ENCODE data around the gene ZNF805. TPM values are rescaled to one million over a fixed set of nuclear protein-coding genes. Genes with fewer than 3 reads are reported as not detected.

ZNF805 gene
- total RNA-seq, 1 experiment from 2014 or later, result 18.2 TPM

DNA sequence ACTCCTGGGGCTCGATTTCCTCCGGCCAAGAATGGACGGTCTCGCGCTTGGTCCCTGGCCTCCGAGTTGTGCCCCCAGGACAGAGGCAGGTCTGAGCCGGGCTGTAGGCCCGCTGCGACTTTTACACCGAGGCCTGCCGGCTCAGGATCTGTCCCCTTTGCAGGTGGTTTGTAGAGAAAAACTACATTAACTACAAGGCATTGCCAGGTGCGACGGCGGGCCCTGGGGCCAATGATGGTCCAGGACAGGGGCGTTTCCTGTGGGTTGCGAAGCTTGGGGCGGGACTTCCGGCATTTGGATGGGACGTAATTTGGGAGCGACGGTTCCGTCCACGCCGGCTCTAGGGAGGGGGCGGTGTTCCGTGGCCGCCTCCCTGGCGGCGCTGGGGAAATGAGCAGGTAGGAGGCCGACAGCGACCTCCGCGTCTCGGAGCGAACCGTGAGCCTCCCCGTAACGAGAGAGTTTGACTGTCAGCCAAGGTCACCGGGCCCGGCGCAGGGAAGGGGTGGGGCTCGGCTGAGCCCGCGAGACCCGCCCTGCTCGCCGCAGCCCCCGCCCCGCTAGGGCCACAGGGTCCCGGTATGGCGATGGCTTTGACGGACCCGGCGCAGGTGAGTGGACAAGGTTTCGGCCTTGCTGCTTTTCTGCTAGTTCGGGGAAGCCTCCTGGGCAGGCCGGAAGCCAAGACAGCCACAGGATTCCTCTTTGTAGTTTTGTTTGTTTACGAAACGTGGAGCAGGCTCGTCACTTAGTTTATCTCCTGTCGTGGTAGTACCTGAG lies at the start of gene ZNF805 (continued):
- TF ChIP-seq, protein P1, sequence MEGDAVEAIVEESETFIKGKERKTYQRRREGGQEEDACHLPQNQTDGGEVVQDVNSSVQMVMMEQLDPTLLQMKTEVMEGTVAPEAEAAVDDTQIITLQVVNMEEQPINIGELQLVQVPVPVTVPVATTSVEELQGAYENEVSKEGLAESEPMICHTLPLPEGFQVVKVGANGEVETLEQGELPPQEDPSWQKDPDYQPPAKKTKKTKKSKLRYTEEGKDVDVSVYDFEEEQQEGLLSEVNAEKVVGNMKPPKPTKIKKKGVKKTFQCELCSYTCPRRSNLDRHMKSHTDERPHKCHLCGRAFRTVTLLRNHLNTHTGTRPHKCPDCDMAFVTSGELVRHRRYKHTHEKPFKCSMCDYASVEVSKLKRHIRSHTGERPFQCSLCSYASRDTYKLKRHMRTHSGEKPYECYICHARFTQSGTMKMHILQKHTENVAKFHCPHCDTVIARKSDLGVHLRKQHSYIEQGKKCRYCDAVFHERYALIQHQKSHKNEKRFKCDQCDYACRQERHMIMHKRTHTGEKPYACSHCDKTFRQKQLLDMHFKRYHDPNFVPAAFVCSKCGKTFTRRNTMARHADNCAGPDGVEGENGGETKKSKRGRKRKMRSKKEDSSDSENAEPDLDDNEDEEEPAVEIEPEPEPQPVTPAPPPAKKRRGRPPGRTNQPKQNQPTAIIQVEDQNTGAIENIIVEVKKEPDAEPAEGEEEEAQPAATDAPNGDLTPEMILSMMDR (IDR thresholded peaks at IDR 0.05), result no peak
- TF ChIP-seq SMAD3 (CRISPR knock-in tag; IDR thresholded peaks at IDR 0.05; ENCODE audit: borderline replicate concordance), result 0 out of 2 replicates have a peak, but pooled peaks have one; percentile 73
- TF ChIP-seq GABPB1 (CRISPR knock-in tag; IDR thresholded peaks at IDR 0.05), result peak; percentile 81
- TF ChIP-seq, protein P2, sequence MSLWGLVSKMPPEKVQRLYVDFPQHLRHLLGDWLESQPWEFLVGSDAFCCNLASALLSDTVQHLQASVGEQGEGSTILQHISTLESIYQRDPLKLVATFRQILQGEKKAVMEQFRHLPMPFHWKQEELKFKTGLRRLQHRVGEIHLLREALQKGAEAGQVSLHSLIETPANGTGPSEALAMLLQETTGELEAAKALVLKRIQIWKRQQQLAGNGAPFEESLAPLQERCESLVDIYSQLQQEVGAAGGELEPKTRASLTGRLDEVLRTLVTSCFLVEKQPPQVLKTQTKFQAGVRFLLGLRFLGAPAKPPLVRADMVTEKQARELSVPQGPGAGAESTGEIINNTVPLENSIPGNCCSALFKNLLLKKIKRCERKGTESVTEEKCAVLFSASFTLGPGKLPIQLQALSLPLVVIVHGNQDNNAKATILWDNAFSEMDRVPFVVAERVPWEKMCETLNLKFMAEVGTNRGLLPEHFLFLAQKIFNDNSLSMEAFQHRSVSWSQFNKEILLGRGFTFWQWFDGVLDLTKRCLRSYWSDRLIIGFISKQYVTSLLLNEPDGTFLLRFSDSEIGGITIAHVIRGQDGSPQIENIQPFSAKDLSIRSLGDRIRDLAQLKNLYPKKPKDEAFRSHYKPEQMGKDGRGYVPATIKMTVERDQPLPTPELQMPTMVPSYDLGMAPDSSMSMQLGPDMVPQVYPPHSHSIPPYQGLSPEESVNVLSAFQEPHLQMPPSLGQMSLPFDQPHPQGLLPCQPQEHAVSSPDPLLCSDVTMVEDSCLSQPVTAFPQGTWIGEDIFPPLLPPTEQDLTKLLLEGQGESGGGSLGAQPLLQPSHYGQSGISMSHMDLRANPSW (CRISPR knock-in tag; conservative IDR thresholded peaks at IDR 0.05; ENCODE audit: low read depth), result no peak
- no peak for TF ChIP-seq JAZF1 (CRISPR knock-in tag; IDR thresholded peaks at IDR 0.05)
- no peak for TF ChIP-seq MXD4 (CRISPR knock-in tag; IDR thresholded peaks at IDR 0.05; ENCODE audit: borderline replicate concordance)
- TF ChIP-seq, protein P3, sequence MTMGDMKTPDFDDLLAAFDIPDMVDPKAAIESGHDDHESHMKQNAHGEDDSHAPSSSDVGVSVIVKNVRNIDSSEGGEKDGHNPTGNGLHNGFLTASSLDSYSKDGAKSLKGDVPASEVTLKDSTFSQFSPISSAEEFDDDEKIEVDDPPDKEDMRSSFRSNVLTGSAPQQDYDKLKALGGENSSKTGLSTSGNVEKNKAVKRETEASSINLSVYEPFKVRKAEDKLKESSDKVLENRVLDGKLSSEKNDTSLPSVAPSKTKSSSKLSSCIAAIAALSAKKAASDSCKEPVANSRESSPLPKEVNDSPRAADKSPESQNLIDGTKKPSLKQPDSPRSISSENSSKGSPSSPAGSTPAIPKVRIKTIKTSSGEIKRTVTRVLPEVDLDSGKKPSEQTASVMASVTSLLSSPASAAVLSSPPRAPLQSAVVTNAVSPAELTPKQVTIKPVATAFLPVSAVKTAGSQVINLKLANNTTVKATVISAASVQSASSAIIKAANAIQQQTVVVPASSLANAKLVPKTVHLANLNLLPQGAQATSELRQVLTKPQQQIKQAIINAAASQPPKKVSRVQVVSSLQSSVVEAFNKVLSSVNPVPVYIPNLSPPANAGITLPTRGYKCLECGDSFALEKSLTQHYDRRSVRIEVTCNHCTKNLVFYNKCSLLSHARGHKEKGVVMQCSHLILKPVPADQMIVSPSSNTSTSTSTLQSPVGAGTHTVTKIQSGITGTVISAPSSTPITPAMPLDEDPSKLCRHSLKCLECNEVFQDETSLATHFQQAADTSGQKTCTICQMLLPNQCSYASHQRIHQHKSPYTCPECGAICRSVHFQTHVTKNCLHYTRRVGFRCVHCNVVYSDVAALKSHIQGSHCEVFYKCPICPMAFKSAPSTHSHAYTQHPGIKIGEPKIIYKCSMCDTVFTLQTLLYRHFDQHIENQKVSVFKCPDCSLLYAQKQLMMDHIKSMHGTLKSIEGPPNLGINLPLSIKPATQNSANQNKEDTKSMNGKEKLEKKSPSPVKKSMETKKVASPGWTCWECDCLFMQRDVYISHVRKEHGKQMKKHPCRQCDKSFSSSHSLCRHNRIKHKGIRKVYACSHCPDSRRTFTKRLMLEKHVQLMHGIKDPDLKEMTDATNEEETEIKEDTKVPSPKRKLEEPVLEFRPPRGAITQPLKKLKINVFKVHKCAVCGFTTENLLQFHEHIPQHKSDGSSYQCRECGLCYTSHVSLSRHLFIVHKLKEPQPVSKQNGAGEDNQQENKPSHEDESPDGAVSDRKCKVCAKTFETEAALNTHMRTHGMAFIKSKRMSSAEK (CRISPR knock-in tag; IDR thresholded peaks at IDR 0.05; ENCODE audit: borderline replicate concordance), result no peak
- TF ChIP-seq NFATC4 (CRISPR knock-in tag; IDR thresholded peaks at IDR 0.05), result no peak
- TF ChIP-seq ELF4 (CRISPR knock-in tag; IDR thresholded peaks at IDR 0.05; ENCODE audit: low read depth), result no peak
- TF ChIP-seq TEAD1 (CRISPR knock-in tag; IDR thresholded peaks at IDR 0.05), result peak; percentile 31; the same call in 1 of the 2 replicates

DNA sequence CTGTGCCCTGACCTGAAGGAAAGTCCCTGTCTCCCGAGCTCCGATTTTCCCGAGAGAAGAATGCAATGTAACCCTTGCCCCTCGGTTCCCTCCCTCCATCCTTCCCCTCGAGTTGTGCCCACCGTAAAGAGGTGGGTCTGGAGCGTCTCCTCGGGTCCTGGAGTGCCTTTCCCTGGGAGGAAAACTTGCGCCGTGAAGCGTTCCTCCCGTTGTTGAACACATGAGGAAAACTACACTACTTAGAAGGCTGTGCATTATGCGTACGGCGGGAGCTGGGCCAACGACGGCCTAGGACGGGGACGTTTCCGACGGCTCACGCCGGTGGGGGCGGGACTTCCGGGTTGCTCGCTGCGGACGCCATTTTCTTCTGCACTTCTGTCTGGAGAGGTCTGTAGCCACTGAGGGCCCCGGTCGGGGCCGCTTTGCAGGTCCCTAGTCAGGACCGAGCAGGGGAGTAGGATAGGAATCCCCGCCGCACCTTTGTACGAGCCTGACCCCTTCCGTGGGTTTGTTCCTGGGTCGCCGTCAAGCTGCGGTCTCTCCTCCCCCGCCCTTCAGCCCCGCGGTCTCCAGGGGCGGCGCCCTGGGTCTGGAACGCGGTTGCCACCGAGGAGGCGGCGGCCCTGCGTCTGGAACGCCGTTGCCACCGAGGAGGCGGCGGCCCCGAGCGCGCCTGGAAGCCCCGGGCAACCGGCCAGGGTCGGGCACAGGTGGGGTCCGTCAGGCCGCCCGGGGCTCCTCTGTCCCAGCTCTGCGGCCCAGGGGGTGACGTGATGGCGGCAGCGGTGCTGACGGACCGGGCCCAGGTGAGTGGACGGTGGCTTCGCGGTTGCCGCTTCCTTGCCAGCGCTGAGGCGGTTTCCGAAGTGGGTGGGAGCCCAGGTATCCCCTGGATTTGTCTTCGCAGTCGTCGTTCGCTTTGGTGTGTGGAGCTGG lies 49.0 kb upstream of the ZNF805 start, which contains the start of gene ZNF264:
Gene ZNF264 (plus strand): TSS at position 360 of the 936 bp plus-strand sequence. CDS start 414 bp downstream, at position 774.
- Mint-ChIP-seq H3K27ac (peak within 1 kb of the TSS; percentile 96), H3K9me3 (peaks cover 38% of the 10 kb centered on the region), H3K4me1 (peaks cover 13% of the 10 kb centered on the region), H3K27me3 (ENCODE audit: low read depth) (peaks cover 27% of the 10 kb centered on the region), H3K36me3 (peaks cover 62% of the 10 kb centered on the region), H3K4me3 (peak within 1 kb of the TSS; percentile 93)
- POLR2A ChIA-PET, result interaction anchor here (0.6 to 1.0 kb wide), 4 partner anchors 8 to 198 kb away, joined by 3 read pairs; partner anchors contain the start of gene ZNF548
- ATAC-seq (peak; percentile 96), DNase-seq (ENCODE audit: low spot score) (peak; percentile 84)
- CTCF ChIA-PET, result interaction anchor here (0.5 kb wide), 1 partner anchor 67 kb away, joined by 3 read pairs; no protein-coding TSS in a partner anchor
- TF ChIP-seq, protein P4, sequence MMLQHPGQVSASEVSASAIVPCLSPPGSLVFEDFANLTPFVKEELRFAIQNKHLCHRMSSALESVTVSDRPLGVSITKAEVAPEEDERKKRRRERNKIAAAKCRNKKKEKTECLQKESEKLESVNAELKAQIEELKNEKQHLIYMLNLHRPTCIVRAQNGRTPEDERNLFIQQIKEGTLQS (CRISPR knock-in tag; conservative IDR thresholded peaks at IDR 0.05), result no peak
- TF ChIP-seq, protein P5, sequence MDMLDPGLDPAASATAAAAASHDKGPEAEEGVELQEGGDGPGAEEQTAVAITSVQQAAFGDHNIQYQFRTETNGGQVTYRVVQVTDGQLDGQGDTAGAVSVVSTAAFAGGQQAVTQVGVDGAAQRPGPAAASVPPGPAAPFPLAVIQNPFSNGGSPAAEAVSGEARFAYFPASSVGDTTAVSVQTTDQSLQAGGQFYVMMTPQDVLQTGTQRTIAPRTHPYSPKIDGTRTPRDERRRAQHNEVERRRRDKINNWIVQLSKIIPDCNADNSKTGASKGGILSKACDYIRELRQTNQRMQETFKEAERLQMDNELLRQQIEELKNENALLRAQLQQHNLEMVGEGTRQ (CRISPR knock-in tag; IDR thresholded peaks at IDR 0.05), result no peak
- TF ChIP-seq, protein P6, sequence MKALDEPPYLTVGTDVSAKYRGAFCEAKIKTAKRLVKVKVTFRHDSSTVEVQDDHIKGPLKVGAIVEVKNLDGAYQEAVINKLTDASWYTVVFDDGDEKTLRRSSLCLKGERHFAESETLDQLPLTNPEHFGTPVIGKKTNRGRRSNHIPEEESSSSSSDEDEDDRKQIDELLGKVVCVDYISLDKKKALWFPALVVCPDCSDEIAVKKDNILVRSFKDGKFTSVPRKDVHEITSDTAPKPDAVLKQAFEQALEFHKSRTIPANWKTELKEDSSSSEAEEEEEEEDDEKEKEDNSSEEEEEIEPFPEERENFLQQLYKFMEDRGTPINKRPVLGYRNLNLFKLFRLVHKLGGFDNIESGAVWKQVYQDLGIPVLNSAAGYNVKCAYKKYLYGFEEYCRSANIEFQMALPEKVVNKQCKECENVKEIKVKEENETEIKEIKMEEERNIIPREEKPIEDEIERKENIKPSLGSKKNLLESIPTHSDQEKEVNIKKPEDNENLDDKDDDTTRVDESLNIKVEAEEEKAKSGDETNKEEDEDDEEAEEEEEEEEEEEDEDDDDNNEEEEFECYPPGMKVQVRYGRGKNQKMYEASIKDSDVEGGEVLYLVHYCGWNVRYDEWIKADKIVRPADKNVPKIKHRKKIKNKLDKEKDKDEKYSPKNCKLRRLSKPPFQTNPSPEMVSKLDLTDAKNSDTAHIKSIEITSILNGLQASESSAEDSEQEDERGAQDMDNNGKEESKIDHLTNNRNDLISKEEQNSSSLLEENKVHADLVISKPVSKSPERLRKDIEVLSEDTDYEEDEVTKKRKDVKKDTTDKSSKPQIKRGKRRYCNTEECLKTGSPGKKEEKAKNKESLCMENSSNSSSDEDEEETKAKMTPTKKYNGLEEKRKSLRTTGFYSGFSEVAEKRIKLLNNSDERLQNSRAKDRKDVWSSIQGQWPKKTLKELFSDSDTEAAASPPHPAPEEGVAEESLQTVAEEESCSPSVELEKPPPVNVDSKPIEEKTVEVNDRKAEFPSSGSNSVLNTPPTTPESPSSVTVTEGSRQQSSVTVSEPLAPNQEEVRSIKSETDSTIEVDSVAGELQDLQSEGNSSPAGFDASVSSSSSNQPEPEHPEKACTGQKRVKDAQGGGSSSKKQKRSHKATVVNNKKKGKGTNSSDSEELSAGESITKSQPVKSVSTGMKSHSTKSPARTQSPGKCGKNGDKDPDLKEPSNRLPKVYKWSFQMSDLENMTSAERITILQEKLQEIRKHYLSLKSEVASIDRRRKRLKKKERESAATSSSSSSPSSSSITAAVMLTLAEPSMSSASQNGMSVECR (CRISPR knock-in tag; IDR thresholded peaks at IDR 0.05; ENCODE audit: borderline replicate concordance), result no peak
- TF ChIP-seq, protein P7, sequence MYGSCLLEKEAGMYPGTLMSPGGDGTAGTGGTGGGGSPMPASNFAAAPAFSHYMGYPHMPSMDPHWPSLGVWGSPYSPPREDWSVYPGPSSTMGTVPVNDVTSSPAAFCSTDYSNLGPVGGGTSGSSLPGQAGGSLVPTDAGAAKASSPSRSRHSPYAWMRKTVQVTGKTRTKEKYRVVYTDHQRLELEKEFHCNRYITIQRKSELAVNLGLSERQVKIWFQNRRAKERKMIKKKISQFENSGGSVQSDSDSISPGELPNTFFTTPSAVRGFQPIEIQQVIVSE (CRISPR knock-in tag; IDR thresholded peaks at IDR 0.05; ENCODE audit: borderline replicate concordance), result no peak
- TF ChIP-seq ZNF416 (CRISPR knock-in tag; IDR thresholded peaks at IDR 0.05), result no peak
- no peak for TF ChIP-seq ZNF671 (CRISPR knock-in tag; IDR thresholded peaks at IDR 0.05)
- TF ChIP-seq CREM (CRISPR knock-in tag; IDR thresholded peaks at IDR 0.05), result no peak; the same call in 1 of the 2 replicates
